GM23338 (cell line): ENCODE measurements around the gene VOPP1. TPM values are rescaled to one million over a fixed set of nuclear protein-coding genes. Genes with fewer than 3 reads are reported as not detected.

Experiments
- ATAC-seq: fragments of 200-7000 bp; cut with Tn5 transposase; 3 replicates; pipeline ENCODE4 v1.9.1; 2020
- DNase-seq: peaks from one replicate; pipeline ENCODE4 v3.0.0-alpha.2; 2015; ENCODE audit warnings: low spot score
- H2AFZ ChIP-seq: fragments of 200-600 bp; sonication (generic); 2 replicates; pipeline ENCODE4 v1.8.0; 2016; ENCODE audit warnings: antibody characterized with exemption, mild to moderate bottlenecking, moderate library complexity
- H3F3A ChIP-seq: fragments of 200-600 bp; sonication (generic); replicated peaks from 2 replicates; pipeline ENCODE4 v1.8.0; 2017; ENCODE audit warnings: antibody characterized with exemption, mixed run types, low read depth
- H3K27ac ChIP-seq: fragments of 200-600 bp; sonication (generic); 2 replicates; pipeline ENCODE4 v1.6.1; 2016; ENCODE audit warnings: low read depth
- H3K27me3 ChIP-seq: fragments of 200-600 bp; sonication (generic); 2 replicates; pipeline ENCODE4 v1.8.0; 2016; ENCODE audit warnings: mild to moderate bottlenecking, mixed run types, moderate library complexity; ENCODE audit not compliant: insufficient read depth
- H3K36me3 ChIP-seq: fragments of 200-600 bp; sonication (generic); 2 replicates; pipeline ENCODE4 v1.8.0; 2016; ENCODE audit warnings: mild to moderate bottlenecking; ENCODE audit not compliant: insufficient read depth
- H3K4me1 ChIP-seq: fragments of 200-600 bp; sonication (generic); 2 replicates; pipeline ENCODE4 v1.8.0; 2016; ENCODE audit warnings: mild to moderate bottlenecking, moderate library complexity; ENCODE audit not compliant: insufficient read depth
- H3K4me2 ChIP-seq: fragments of 200-600 bp; sonication (generic); 2 replicates; pipeline ENCODE4 v1.7.1; 2017; ENCODE audit warnings: mixed run types
- H3K4me3 ChIP-seq: fragments of 200-600 bp; sonication (generic); 2 replicates; pipeline ENCODE4 v1.6.1; 2016; ENCODE audit warnings: mixed run types
- H3K79me2 ChIP-seq: fragments of 200-600 bp; sonication (generic); replicated peaks from 2 replicates; pipeline ENCODE4 v1.8.0; 2017; ENCODE audit warnings: mild to moderate bottlenecking; ENCODE audit not compliant: insufficient read depth
- H3K9me2 ChIP-seq: fragments of 200-600 bp; sonication (generic); 2 replicates; pipeline ENCODE4 v1.8.0; 2017; ENCODE audit not compliant: insufficient read depth
- H4K20me1 ChIP-seq: fragments of 200-600 bp; sonication (generic); replicated peaks from 2 replicates; pipeline ENCODE4 v1.8.0; 2017; ENCODE audit warnings: mild to moderate bottlenecking; ENCODE audit not compliant: insufficient read depth
- H3K27ac Mint-ChIP-seq: 2 replicates; pipeline ENCODE4 v1.8.0; 2020; ENCODE audit warnings: inconsistent platforms, mild to moderate bottlenecking, moderate library complexity, mixed read lengths
- H3K27me3 Mint-ChIP-seq: 3 replicates; pipeline ENCODE4 v1.8.0; 2022; ENCODE audit warnings: low read depth, mild to moderate bottlenecking, moderate library complexity, mixed read lengths, inconsistent platforms; ENCODE audit not compliant: insufficient read depth, poor library complexity
- H3K36me3 Mint-ChIP-seq: 3 replicates; pipeline ENCODE4 v1.8.0; 2021; ENCODE audit warnings: low read depth, mild to moderate bottlenecking, inconsistent platforms, moderate library complexity, mixed read lengths
- H3K4me1 Mint-ChIP-seq: 3 replicates; pipeline ENCODE4 v1.8.0; 2020; ENCODE audit warnings: mild to moderate bottlenecking, inconsistent platforms, mixed read lengths
- H3K4me3 Mint-ChIP-seq: 3 replicates; pipeline ENCODE4 v1.8.0; 2021; ENCODE audit warnings: moderate library complexity, mild to moderate bottlenecking, inconsistent platforms, mixed read lengths
- H3K9me3 Mint-ChIP-seq: 3 replicates; pipeline ENCODE4 v1.8.0; 2020; ENCODE audit warnings: moderate library complexity, mild to moderate bottlenecking, inconsistent platforms, mixed read lengths
- CREB1 ChIP-seq: fragments of 250-450 bp; sonication (Bioruptor Pico); IDR thresholded peaks from 2 replicates; pipeline ENCODE4 v1.5.0; 2020; ENCODE audit warnings: low read depth, mild to moderate bottlenecking, moderate library complexity
- CTCF ChIP-seq, 2 experiments: fragments of 200-600 bp in 1 of 2; sonication (generic) in 1 of 2; conservative IDR thresholded peaks; 2 replicates each; pipeline versions ENCODE4 v1.5.1 to v1.6.1; 2016 to 2017; ENCODE audit warnings: antibody characterized with exemption in 2 of 2, low read depth in 2 of 2, mild to moderate bottlenecking in 2 of 2, moderate library complexity in 1 of 2
- ETS1 ChIP-seq: IDR thresholded peaks from 2 replicates; pipeline ENCODE4 v1.6.1; 2016; ENCODE audit warnings: antibody characterized with exemption
- EZH2 ChIP-seq: fragments of 200-600 bp; sonication (generic); IDR thresholded peaks from one replicate; pipeline ENCODE4 v1.8.0; 2017; ENCODE audit warnings: antibody characterized with exemption, mild to moderate bottlenecking, low read depth; ENCODE audit not compliant: unreplicated experiment
- EZH2phosphoT487 ChIP-seq: fragments of 200-600 bp; sonication (generic); IDR thresholded peaks from one replicate; pipeline ENCODE4 v1.8.1; 2018; ENCODE audit warnings: antibody characterized with exemption; ENCODE audit not compliant: unreplicated experiment
- JUNB ChIP-seq: IDR thresholded peaks from one replicate; pipeline ENCODE4 v1.6.1; 2016; ENCODE audit warnings: antibody characterized with exemption; ENCODE audit not compliant: unreplicated experiment
- NANOG ChIP-seq: IDR thresholded peaks from 2 replicates; pipeline ENCODE4 v1.6.1; 2016; ENCODE audit warnings: antibody characterized with exemption, borderline replicate concordance
- POLR2AphosphoS5 ChIP-seq: IDR thresholded peaks from 2 replicates; pipeline ENCODE4 v1.6.1; 2016; ENCODE audit warnings: antibody characterized with exemption, low read depth
- REST ChIP-seq: IDR thresholded peaks from one replicate; pipeline ENCODE4 v1.6.1; 2018; ENCODE audit warnings: antibody characterized with exemption; ENCODE audit not compliant: unreplicated experiment
- STAT1 ChIP-seq: IDR thresholded peaks from one replicate; pipeline ENCODE4 v1.6.1; 2016; ENCODE audit warnings: antibody characterized with exemption; ENCODE audit not compliant: unreplicated experiment
- ZNF114 ChIP-seq: fragments of 250-450 bp; sonication (Bioruptor Pico); IDR thresholded peaks from 2 replicates; pipeline ENCODE4 v1.5.0; 2020; ENCODE audit warnings: mild to moderate bottlenecking, moderate library complexity
- ZNF331 ChIP-seq: fragments of 250-450 bp; sonication (Bioruptor Pico); IDR thresholded peaks from 2 replicates; pipeline ENCODE4 v1.5.0; 2020; ENCODE audit warnings: low read depth, mild to moderate bottlenecking, moderate library complexity
- ZNF462 ChIP-seq: fragments of 250-450 bp; sonication (Bioruptor Pico); IDR thresholded peaks from 2 replicates; pipeline ENCODE4 v1.5.0; 2020; ENCODE audit warnings: mild to moderate bottlenecking, moderate library complexity
- polyA plus RNA-seq: library from polyadenylated mRNA; unstranded; fragments of >200 nt; fragmentation: Nextera tagmentation; extraction: Ambion mirVana; gene quantifications from 2 replicates; pipeline ENCODE4 v1.2.1, GENCODE V29; 2016
- total RNA-seq: library from RNA; depleted of rRNA; stranded (reverse); fragments of >200 nt; shearing (Covaris generic); gene quantifications from 2 replicates; pipeline ENCODE4 v1.2.3, GENCODE V29; 2014

The VOPP1 gene
- total and polyA plus RNA-seq, 2 experiments from 2014 or later: 28.2 to 73.7 TPM

GRCh38 chr7:55535617-55536016 lies 36.7 kb downstream of the VOPP1 start:
- Histone ChIP-seq H3K4me1 (peaks cover 51% of the 10 kb centered on the region), H3K9me2 (no peaks in the 10 kb centered on the region), H3K36me3 (no peaks in the 10 kb centered on the region), H2AFZ (no peak overlapping the region), H3K79me2 (peaks cover 92% of the 10 kb centered on the region), H3K4me3 (no peak overlapping the region), H3K4me2 (no peak overlapping the region), H3K27me3 (no peaks in the 10 kb centered on the region), H3K27ac (no peak overlapping the region), H4K20me1 (peaks cover 6% of the 10 kb centered on the region), H3F3A (no peaks in the 10 kb centered on the region)
- Mint-ChIP-seq H3K4me1 (peaks cover 78% of the 10 kb centered on the region), H3K36me3 (no peaks in the 10 kb centered on the region), H3K27me3 (peaks cover 7% of the 10 kb centered on the region), H3K4me3 (no peak overlapping the region), H3K27ac (no peak overlapping the region), H3K9me3 (no peaks in the 10 kb centered on the region)
- ATAC-seq (no peak), DNase-seq (no peak)
- no peak for TF ChIP-seq ZNF114 (CRISPR knock-in tag)
- no peak for TF ChIP-seq ZNF331 (CRISPR knock-in tag)
- TF ChIP-seq NANOG: no peak
- TF ChIP-seq CREB1 (CRISPR knock-in tag): no peak
- TF ChIP-seq EZH2phosphoT487: no peak
- no peak for TF ChIP-seq CTCF (conservative IDR thresholded peaks at IDR 0.05; ENCODE audit: low read depth in 2 of 2)
- no peak for TF ChIP-seq STAT1
- no peak for TF ChIP-seq EZH2
- no peak for TF ChIP-seq JUNB
- no peak for TF ChIP-seq REST
- no peak for TF ChIP-seq ETS1
- TF ChIP-seq POLR2AphosphoS5: no peak
- no peak for TF ChIP-seq ZNF462 (CRISPR knock-in tag)
